Measurements from ENCODE around the gene RNF215. TPM values are rescaled to one million over a fixed set of nuclear protein-coding genes. Genes with fewer than 3 reads are reported as not detected.

The RNF215 gene
- total and polyA plus RNA-seq, 2 of the 13 experiments (the other 11 are each of a cell fraction or from before 2014, with no cell fraction given) = 5.3 to 6.1 TPM

DNA sequence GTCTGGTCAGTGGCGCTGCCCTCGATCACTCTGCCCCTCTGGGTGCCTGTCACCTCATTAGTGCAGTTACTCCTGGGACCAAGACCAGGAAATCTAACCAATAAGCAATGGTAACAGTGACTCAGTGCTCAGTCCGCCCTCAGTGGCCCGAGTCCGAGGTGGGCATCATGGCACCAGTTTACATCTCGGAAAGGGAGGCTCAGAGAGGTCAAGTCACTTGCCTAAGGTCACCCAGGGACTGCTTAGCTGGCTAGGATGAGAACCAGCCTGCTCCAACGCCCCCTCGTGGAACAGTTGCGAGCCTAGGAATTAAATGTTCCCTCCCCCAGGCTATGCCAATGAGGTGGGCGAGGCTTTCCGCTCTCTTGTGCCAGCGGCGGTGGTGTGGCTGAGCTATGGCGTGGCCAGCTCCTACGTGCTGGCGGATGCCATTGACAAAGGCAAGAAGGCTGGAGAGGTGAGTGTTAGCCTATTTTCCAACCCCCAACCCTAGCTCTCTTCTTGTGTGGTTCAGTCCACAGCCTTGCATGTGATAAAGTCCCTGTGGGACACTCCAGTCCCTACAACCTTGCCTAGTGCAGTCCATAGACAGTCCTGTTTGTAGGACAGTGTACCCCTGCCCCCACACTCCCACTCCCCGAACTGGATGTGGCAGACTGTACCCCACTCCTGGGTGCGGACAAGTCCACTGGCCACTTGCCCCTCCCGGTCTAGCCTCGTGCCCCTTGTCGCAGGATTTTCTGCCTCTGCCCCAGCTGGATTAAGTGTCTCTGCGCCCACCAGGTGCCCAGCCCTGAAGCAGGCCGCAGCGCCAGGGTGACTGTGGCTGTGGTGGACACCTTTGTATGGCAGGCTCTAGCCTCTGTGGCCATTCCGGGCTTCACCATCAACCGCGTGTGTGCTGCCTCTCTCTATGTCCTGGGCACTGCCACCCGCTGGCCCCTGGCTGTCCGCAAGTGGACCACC, 39.5 kb upstream of the RNF215 start (continued):
- TF ChIP-seq, protein P1, sequence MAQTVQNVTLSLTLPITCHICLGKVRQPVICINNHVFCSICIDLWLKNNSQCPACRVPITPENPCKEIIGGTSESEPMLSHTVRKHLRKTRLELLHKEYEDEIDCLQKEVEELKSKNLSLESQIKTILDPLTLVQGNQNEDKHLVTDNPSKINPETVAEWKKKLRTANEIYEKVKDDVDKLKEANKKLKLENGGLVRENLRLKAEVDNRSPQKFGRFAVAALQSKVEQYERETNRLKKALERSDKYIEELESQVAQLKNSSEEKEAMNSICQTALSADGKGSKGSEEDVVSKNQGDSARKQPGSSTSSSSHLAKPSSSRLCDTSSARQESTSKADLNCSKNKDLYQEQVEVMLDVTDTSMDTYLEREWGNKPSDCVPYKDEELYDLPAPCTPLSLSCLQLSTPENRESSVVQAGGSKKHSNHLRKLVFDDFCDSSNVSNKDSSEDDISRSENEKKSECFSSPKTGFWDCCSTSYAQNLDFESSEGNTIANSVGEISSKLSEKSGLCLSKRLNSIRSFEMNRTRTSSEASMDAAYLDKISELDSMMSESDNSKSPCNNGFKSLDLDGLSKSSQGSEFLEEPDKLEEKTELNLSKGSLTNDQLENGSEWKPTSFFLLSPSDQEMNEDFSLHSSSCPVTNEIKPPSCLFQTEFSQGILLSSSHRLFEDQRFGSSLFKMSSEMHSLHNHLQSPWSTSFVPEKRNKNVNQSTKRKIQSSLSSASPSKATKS (CRISPR knock-in tag; IDR thresholded peaks at IDR 0.05) = no peak
- TF ChIP-seq, protein P2, sequence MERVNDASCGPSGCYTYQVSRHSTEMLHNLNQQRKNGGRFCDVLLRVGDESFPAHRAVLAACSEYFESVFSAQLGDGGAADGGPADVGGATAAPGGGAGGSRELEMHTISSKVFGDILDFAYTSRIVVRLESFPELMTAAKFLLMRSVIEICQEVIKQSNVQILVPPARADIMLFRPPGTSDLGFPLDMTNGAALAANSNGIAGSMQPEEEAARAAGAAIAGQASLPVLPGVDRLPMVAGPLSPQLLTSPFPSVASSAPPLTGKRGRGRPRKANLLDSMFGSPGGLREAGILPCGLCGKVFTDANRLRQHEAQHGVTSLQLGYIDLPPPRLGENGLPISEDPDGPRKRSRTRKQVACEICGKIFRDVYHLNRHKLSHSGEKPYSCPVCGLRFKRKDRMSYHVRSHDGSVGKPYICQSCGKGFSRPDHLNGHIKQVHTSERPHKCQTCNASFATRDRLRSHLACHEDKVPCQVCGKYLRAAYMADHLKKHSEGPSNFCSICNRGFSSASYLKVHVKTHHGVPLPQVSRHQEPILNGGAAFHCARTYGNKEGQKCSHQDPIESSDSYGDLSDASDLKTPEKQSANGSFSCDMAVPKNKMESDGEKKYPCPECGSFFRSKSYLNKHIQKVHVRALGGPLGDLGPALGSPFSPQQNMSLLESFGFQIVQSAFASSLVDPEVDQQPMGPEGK (CRISPR knock-in tag; IDR thresholded peaks at IDR 0.05) = peak; percentile 57; the same call in 1 of the 2 replicates
- no peak for TF ChIP-seq GATAD1 (CRISPR knock-in tag; IDR thresholded peaks at IDR 0.05)
- no peak for TF ChIP-seq LCORL (IDR thresholded peaks at IDR 0.05)
- TF ChIP-seq LCORL (CRISPR knock-in tag; IDR thresholded peaks at IDR 0.05) = 0 out of 2 replicates have a peak, but pooled peaks have one; percentile 5
- no peak for TF ChIP-seq RBM22 (optimal IDR thresholded peaks at IDR 0.05; ENCODE audit: low read length)
- no peak for TF ChIP-seq ZBTB20 (CRISPR knock-in tag; IDR thresholded peaks at IDR 0.05; ENCODE audit: borderline replicate concordance, low read depth)
- peak; percentile 53; the same call in 1 of the 2 replicates for TF ChIP-seq ADNP (CRISPR knock-in tag; IDR thresholded peaks at IDR 0.05)
- no peak for TF ChIP-seq KDM5A (IDR thresholded peaks at IDR 0.05; ENCODE audit: borderline replicate concordance, low read length)
- no peak for TF ChIP-seq RARG (CRISPR knock-in tag; IDR thresholded peaks at IDR 0.05; ENCODE audit: low read depth)
- peak; percentile 76 for TF ChIP-seq RAD21 (CRISPR knock-in tag; IDR thresholded peaks at IDR 0.05)
- peak; percentile 91 for TF ChIP-seq HNRNPL (IDR thresholded peaks at IDR 0.05; ENCODE audit: low read depth, low read length)
- no peak for TF ChIP-seq ZFP1 (CRISPR knock-in tag; IDR thresholded peaks at IDR 0.05)
- TF ChIP-seq RNF2 (conservative IDR thresholded peaks at IDR 0.05; ENCODE audit: low read depth) = no peak
- TF ChIP-seq ONECUT2 (CRISPR knock-in tag; IDR thresholded peaks at IDR 0.05) = no peak
- TF ChIP-seq MXD4 (CRISPR knock-in tag; IDR thresholded peaks at IDR 0.05) = no peak
- no peak for TF ChIP-seq TBL1XR1 (IDR thresholded peaks at IDR 0.05; ENCODE audit: borderline replicate concordance, low read length, partially characterized antibody)
- no peak for TF ChIP-seq RFX3 (CRISPR knock-in tag; IDR thresholded peaks at IDR 0.05)
- TF ChIP-seq ZNF768 (CRISPR knock-in tag; IDR thresholded peaks at IDR 0.05) = peak; percentile 100
- 0 out of 2 replicates have a peak, but pooled peaks have one; percentile 17 for TF ChIP-seq MTA1 (CRISPR knock-in tag; IDR thresholded peaks at IDR 0.05; ENCODE audit: borderline replicate concordance)
- TF ChIP-seq, protein P3, sequence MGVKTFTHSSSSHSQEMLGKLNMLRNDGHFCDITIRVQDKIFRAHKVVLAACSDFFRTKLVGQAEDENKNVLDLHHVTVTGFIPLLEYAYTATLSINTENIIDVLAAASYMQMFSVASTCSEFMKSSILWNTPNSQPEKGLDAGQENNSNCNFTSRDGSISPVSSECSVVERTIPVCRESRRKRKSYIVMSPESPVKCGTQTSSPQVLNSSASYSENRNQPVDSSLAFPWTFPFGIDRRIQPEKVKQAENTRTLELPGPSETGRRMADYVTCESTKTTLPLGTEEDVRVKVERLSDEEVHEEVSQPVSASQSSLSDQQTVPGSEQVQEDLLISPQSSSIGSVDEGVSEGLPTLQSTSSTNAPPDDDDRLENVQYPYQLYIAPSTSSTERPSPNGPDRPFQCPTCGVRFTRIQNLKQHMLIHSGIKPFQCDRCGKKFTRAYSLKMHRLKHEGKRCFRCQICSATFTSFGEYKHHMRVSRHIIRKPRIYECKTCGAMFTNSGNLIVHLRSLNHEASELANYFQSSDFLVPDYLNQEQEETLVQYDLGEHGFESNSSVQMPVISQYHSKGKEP (CRISPR knock-in tag; IDR thresholded peaks at IDR 0.05) = no peak
- TF ChIP-seq ARHGAP35 (CRISPR knock-in tag; IDR thresholded peaks at IDR 0.05; ENCODE audit: borderline replicate concordance) = no peak
- TF ChIP-seq, protein P4, sequence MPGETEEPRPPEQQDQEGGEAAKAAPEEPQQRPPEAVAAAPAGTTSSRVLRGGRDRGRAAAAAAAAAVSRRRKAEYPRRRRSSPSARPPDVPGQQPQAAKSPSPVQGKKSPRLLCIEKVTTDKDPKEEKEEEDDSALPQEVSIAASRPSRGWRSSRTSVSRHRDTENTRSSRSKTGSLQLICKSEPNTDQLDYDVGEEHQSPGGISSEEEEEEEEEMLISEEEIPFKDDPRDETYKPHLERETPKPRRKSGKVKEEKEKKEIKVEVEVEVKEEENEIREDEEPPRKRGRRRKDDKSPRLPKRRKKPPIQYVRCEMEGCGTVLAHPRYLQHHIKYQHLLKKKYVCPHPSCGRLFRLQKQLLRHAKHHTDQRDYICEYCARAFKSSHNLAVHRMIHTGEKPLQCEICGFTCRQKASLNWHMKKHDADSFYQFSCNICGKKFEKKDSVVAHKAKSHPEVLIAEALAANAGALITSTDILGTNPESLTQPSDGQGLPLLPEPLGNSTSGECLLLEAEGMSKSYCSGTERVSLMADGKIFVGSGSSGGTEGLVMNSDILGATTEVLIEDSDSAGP (CRISPR knock-in tag; IDR thresholded peaks at IDR 0.05; ENCODE audit: borderline replicate concordance) = no peak; the same call in 1 of the 2 replicates
